Adrenal gland (tissue), 12 donors: ENCODE results near the gene PLSCR3. TPM values are rescaled to one million over a fixed set of nuclear protein-coding genes. Genes with fewer than 3 reads are reported as not detected.

Experiments
- DNase-seq, 7 donors: peaks; one replicate each; pipeline ENCODE4 v3.0.0-alpha.2; 2019 to 2020
- H3K27ac ChIP-seq, 5 donors: fragments of 200-600 bp; sonication (generic) in 4 of 5; 1 replicate in 3 of 5; 2 replicates in 2 of 5; pipeline versions ENCODE4 v1.5.1 to v1.8.0; 2016 to 2020; ENCODE audit warnings: mild to moderate bottlenecking in 1 of 5
- H3K27me3 ChIP-seq: fragments of 200-600 bp; 2 replicates; pipeline ENCODE4 v1.8.0; 2021
- H3K36me3 ChIP-seq, 2 donors: fragments of 200-600 bp; replicated peaks in 1 of 2; 1 replicate in 1 of 2; 2 replicates in 1 of 2; pipeline versions ENCODE4 v1.5.1 to v1.8.0; 2018 to 2022
- H3K4me1 ChIP-seq, 2 donors: fragments of 200-600 bp; replicated peaks in 1 of 2; 1 replicate in 1 of 2; 2 replicates in 1 of 2; pipeline versions ENCODE4 v1.5.1 to v1.8.0; 2018 to 2021
- H3K4me3 ChIP-seq, 4 donors: fragments of 200-600 bp; sonication (generic) in 3 of 4; one replicate each; pipeline ENCODE4 v1.5.1; 2016 to 2018
- H3K9me3 ChIP-seq, 3 donors: fragments of 200-600 bp; sonication (generic) in 1 of 3; replicated peaks in 1 of 3; 1 replicate in 2 of 3; 2 replicates in 1 of 3; pipeline versions ENCODE4 v1.5.1 to v1.8.0; 2016 to 2021
- CTCF ChIP-seq, 6 experiments: fragments of 450-650 bp in 4 of 6; fragments of 200-600 bp in 2 of 6; sonication (generic) in 1 of 6; IDR thresholded peaks; 1 replicate in 5 of 6; 2 replicates in 1 of 6; pipeline versions ENCODE4 v1.5.1 to v1.8.0; 2016 to 2021; ENCODE audit warnings: antibody characterized with exemption in 6 of 6, mild to moderate bottlenecking in 2 of 6, moderate library complexity in 1 of 6
- POLR2A ChIP-seq, 2 donors: fragments of 450-650 bp; IDR thresholded peaks; one replicate each; pipeline ENCODE4 v1.6.1; 2017; ENCODE audit warnings: antibody characterized with exemption in 2 of 2, mild to moderate bottlenecking in 2 of 2, moderate library complexity in 1 of 2
- WGBS, 4 donors: extraction: QIAGEN DNeasy Blood & Tissue Kit in 2 of 4; methylation state at CpG; one replicate each; pipeline versions ENCODE4 v1.1.5 to v1.1.7; 2013 to 2017; 5-methylcytosine and 5-hydroxymethylcytosine counted together
- intact Hi-C, 2 donors: fragments of 100-400 bp; cut with DNase I; formaldehyde crosslinking; loops; one replicate each; pipeline versions ENCODE4 v1.14.1 to v1.15.0; 2022 to 2023
- polyA plus RNA-seq, 3 donors: library from polyadenylated mRNA; stranded (reverse); fragments of 200-250 nt in 2 of 3; fragments of 350-450 nt in 1 of 3; fragmentation: Illumina TruSeq in 1 of 3; extraction: RNeasy Lipid Tissue Mini Kit (QIAGEN cat#74804) in 1 of 3; gene quantifications; one replicate each; pipeline ENCODE4 v1.2.3, GENCODE V29; 2013 to 2014
- total RNA-seq, 9 donors: library from RNA; depleted of rRNA in 4 of 9; stranded (reverse); fragments of >200 nt in 4 of 9; fragments of 120-200 nt in 1 of 9; fragmentation: NEBNext Ultra II Directional in 1 of 9; extraction: Animal tissue kit (Norgen Biotek cat#: 25700) in 1 of 9; gene quantifications; one replicate each; pipeline versions ENCODE4 v1.1.0 to v1.2.4, GENCODE V29; 2013 to 2023
- donor health status: healthy with polysubstance abuse.
- donor health status: Bipolar disorder and iron deficiency.
- donor health status: DM: yes; HTN: yes; CAD: no.
- donor health status: DM: no; HTN: no; CAD: no.
- donor health status: DM: no; HTN: no; CAD: no.
- donor health status: DM: yes; HTN: yes; CAD: no.

The PLSCR3 gene
- total and polyA plus RNA-seq, 12 donors: 7.7 to 42.5 (median 27.9) TPM

GRCh38 chr17:7408863-7409262 is 14.5 kb upstream of the PLSCR3 start:
- H3K4me3 ChIP-seq: no peak overlapping the region
- DNase-seq: no peak
- H3K9me3 ChIP-seq: no peaks in the 10 kb centered on the region
- no peaks in the 10 kb centered on the region for H3K27me3 ChIP-seq
- H3K36me3 ChIP-seq: no peaks in the 10 kb centered on the region
- no peak overlapping the region for H3K27ac ChIP-seq
- H3K4me1 ChIP-seq: peaks cover 0 to 6% of the 10 kb centered on the region in 2 donors
- intact Hi-C loops: no loop called here
- TF ChIP-seq POLR2A (IDR thresholded peaks at IDR 0.05) (no peak), CTCF (IDR thresholded peaks at IDR 0.05) (no peak)
- 81 to 85% (median 83%) methylated on average over 5 to 6 of the region's 6 CpGs for WGBS, 4 donors

GRCh38 chr17:7408252-7408727 is 14.0 kb upstream of the PLSCR3 start:
- WGBS, 4 donors: 78 to 98% (median 85%) methylated on average over 24 to 58 of the region's 58 CpGs
- Histone ChIP-seq H3K36me3 (no peaks in the 10 kb centered on the region), H3K4me3 (no peak overlapping the region), H3K4me1 (peaks cover 1 to 6% of the 10 kb centered on the region in 2 donors), H3K27ac (no peak overlapping the region), H3K27me3 (no peaks in the 10 kb centered on the region), H3K9me3 (no peaks in the 10 kb centered on the region)
- no peak for DNase-seq
- TF ChIP-seq POLR2A (IDR thresholded peaks at IDR 0.05) (no peak), CTCF (IDR thresholded peaks at IDR 0.05) (no peak)
- intact Hi-C loops: no loop called here

- intact Hi-C loops: no loop called here
- Histone ChIP-seq H3K36me3 (no peaks in the 10 kb centered on the region), H3K4me1 (peaks cover 7 to 13% of the 10 kb centered on the region in 2 donors), H3K4me3 (no peak within 1 kb of the TSS), H3K9me3 (no peaks in the 10 kb centered on the region), H3K27me3 (no peaks in the 10 kb centered on the region), H3K27ac (no peak within 1 kb of the TSS)
- TF ChIP-seq POLR2A (IDR thresholded peaks at IDR 0.05): no peak
- TF ChIP-seq CTCF (IDR thresholded peaks at IDR 0.05): no peak
- WGBS, 4 donors: 54 to 70% (median 68%) methylated on average over 8 to 12 of the region's 12 CpGs
- DNase-seq: no peak
Measured at GRCh38 chr17:7407485-7408251, 13.3 kb upstream of the PLSCR3 start, which contains the start of gene NLGN2. TSS of gene NLGN2 (plus strand) at chr17:7407845. CDS start at chr17:7408256, 411 bp downstream.

- intact Hi-C loops: no loop called here
- Histone ChIP-seq H3K27me3 (no peaks in the 10 kb centered on the region), H3K9me3 (no peaks in the 10 kb centered on the region), H3K4me3 (no peak overlapping the region), H3K36me3 (no peaks in the 10 kb centered on the region), H3K27ac (no peak overlapping the region), H3K4me1 (peaks cover 7 to 15% of the 10 kb centered on the region in 2 donors)
- DNase-seq: no peak
- TF ChIP-seq POLR2A (IDR thresholded peaks at IDR 0.05) (no peak), CTCF (IDR thresholded peaks at IDR 0.05) (no peak)
- 87 to 94% (median 92%) methylated on average over 13 of the region's 13 CpGs for WGBS, 4 donors
Measured at GRCh38 chr17:7407082-7407481, 12.8 kb upstream of the PLSCR3 start.
